Thyroid gland (tissue), 4 donors: ENCODE results near the gene TBC1D20.

Experiments used
- POLR2A ChIP-seq, 2 donors: fragments of 450-650 bp; IDR thresholded peaks; one replicate each; pipeline ENCODE4 v1.6.1; 2017; ENCODE audit warnings: antibody characterized with exemption in 2 of 2, mild to moderate bottlenecking in 2 of 2, moderate library complexity in 1 of 2
- TF ChIP-seq, protein P1 (sequence below), 6 experiments: fragments of 200-600 bp in 3 of 6; fragments of 450-650 bp in 3 of 6; sonication (generic) in 3 of 6; IDR thresholded peaks; one replicate each; pipeline ENCODE4 v1.5.1; 2016 to 2019; ENCODE audit warnings: antibody characterized with exemption in 6 of 6, mild to moderate bottlenecking in 2 of 6, inconsistent platforms in 1 of 6, moderate library complexity in 1 of 6

DNA sequence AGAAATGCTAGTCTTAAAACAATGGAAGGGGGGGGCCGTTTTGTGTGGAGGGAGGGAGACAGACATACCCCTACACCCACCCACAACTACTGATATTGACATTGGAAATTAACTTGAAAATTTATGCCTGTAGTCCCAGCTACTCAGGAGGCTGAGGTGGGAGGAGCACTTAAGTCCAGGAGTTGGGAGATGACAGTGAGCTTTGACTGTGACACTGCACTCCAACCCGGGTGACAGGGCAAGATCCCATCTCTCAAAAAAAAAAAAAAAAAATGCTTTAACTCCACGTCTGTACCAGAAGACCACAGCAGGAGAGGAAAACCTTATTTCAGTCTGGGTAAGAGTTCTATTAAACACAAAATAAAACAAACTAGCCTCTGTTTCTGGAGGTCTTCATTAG lies 2.2 kb downstream of the TBC1D20 start:
- TF ChIP-seq, protein P1, sequence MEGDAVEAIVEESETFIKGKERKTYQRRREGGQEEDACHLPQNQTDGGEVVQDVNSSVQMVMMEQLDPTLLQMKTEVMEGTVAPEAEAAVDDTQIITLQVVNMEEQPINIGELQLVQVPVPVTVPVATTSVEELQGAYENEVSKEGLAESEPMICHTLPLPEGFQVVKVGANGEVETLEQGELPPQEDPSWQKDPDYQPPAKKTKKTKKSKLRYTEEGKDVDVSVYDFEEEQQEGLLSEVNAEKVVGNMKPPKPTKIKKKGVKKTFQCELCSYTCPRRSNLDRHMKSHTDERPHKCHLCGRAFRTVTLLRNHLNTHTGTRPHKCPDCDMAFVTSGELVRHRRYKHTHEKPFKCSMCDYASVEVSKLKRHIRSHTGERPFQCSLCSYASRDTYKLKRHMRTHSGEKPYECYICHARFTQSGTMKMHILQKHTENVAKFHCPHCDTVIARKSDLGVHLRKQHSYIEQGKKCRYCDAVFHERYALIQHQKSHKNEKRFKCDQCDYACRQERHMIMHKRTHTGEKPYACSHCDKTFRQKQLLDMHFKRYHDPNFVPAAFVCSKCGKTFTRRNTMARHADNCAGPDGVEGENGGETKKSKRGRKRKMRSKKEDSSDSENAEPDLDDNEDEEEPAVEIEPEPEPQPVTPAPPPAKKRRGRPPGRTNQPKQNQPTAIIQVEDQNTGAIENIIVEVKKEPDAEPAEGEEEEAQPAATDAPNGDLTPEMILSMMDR (IDR thresholded peaks at IDR 0.05), result no peak
- TF ChIP-seq POLR2A (IDR thresholded peaks at IDR 0.05), result no peak
